ENCODE measurements around the gene ZMAT5. TPM values are rescaled to one million over a fixed set of nuclear protein-coding genes. Genes with fewer than 3 reads are reported as not detected.

Gene ZMAT5
- total and polyA plus RNA-seq, 12 donors, result 15.1 to 46.7 (median 21.0) TPM

DNA sequence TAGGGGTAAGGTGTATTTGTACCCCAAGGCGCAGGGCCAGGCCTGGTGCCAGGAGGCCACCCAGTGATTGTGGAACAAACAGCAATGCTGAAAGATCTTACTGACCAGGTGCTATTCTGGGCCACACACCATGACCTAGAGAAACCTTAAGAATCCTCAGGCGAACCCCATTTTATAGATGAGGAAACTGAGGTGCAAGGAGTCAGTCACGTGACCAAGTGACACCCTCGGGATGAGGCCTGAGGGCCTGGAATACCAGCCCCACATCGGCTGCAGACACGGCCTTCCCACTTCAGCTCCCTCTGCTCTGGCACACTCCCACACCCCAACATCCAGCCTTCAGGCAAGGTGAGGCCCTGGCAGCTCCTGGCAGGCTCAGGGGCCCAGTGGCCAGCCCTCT is 33.9 kb downstream of the ZMAT5 start:
- H3K27ac ChIP-seq, result no peak overlapping the region
- no peak for ATAC-seq
- TF ChIP-seq, protein P1, sequence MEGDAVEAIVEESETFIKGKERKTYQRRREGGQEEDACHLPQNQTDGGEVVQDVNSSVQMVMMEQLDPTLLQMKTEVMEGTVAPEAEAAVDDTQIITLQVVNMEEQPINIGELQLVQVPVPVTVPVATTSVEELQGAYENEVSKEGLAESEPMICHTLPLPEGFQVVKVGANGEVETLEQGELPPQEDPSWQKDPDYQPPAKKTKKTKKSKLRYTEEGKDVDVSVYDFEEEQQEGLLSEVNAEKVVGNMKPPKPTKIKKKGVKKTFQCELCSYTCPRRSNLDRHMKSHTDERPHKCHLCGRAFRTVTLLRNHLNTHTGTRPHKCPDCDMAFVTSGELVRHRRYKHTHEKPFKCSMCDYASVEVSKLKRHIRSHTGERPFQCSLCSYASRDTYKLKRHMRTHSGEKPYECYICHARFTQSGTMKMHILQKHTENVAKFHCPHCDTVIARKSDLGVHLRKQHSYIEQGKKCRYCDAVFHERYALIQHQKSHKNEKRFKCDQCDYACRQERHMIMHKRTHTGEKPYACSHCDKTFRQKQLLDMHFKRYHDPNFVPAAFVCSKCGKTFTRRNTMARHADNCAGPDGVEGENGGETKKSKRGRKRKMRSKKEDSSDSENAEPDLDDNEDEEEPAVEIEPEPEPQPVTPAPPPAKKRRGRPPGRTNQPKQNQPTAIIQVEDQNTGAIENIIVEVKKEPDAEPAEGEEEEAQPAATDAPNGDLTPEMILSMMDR (IDR thresholded peaks at IDR 0.05), result no peak
- no peak overlapping the region for H3K4me3 ChIP-seq
- H3K9me3 ChIP-seq, result no peaks in the 10 kb centered on the region
- peaks cover 0 to 6% (median 0%) of the 10 kb centered on the region in 9 donors for H3K4me1 ChIP-seq
- H3K27me3 ChIP-seq, result no peaks in the 10 kb centered on the region
- H3K36me3 ChIP-seq, result peaks cover 0 to 68% (median 0%) of the 10 kb centered on the region in 9 donors
- no peak for DNase-seq
- 89 to 90% methylated on average over 6 of the region's 6 CpGs for WGBS, 2 donors
- intact Hi-C loops (cut with DNase I), result no loop called here

DNA sequence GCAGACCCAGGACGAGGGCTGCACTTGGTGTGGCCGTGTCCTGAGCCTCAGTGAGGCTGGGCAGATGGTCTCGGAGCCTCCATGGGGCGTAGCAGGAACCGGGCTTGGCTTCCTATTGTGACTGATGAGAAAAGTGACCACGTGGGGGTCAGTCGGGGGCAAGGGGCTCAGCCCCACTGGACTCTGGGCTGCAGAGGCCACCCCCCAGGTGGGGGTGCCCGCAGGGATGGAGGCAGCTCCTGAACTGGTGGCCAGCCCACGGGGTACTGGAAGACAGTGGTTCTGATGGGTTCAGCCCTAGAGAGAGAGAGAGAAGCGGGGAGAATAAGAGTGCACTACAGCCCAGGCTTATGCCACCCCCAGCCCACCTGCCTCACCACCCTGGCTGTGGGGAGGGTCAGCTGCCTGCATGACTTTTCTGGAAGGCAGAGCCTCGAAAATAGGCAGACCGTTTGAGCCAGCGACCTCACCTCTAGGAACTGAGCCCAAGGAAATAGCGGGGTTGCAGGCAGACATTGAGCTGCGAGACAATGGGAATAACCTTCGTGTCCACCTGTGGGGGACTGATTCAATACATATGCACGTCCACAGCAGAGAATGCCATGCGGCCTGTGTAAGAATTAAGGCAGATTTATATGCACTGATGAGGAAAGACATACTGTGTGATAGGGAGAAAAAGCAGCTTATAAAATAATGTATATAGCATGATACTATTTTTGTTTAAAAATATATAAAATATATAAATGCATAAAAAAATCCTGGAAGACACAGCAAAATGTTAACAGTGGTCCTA is 35.6 kb downstream of the ZMAT5 start:
- WGBS, 2 donors, result 83 to 84% methylated on average over 18 of the region's 18 CpGs
- H3K36me3 ChIP-seq, result peaks cover 0 to 59% (median 0%) of the 10 kb centered on the region in 9 donors
- intact Hi-C loops (cut with DNase I), result no loop called here
- H3K4me3 ChIP-seq, result no peak overlapping the region
- TF ChIP-seq, protein P1 (IDR thresholded peaks at IDR 0.05), result no peak
- H3K9me3 ChIP-seq, result no peaks in the 10 kb centered on the region
- peaks cover 0 to 6% (median 0%) of the 10 kb centered on the region in 9 donors for H3K4me1 ChIP-seq
- no peak overlapping the region for H3K27ac ChIP-seq
- DNase-seq, result no peak
- no peak for ATAC-seq
- no peaks in the 10 kb centered on the region for H3K27me3 ChIP-seq

DNA sequence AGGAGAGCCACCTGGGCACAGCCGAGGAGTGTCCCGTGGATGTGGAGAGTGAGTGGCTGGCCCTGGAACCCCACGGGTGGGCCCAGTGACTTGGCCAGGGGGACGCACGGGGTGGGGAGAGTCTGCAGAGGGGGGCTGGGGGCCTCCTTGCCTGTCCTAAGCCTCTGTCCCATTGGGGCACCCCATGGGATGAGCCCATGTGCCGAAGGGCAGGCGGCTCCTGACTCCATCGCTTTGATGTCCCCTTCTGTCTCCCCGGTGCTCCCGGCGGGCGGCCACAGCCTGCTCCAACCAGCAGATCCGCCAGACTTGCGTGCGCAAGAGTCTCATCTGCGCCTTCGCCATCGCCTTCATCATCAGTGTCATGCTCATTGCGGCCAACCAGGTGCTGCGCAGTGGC is 37.6 kb downstream of the ZMAT5 start:
- Histone ChIP-seq H3K4me3 (no peak overlapping the region), H3K36me3 (peaks cover 0 to 39% (median 0%) of the 10 kb centered on the region in 9 donors), H3K9me3 (no peaks in the 10 kb centered on the region), H3K27me3 (peaks cover 0 to 20% (median 0%) of the 10 kb centered on the region in 7 donors), H3K4me1 (peaks cover 0 to 5% (median 0%) of the 10 kb centered on the region in 9 donors), H3K27ac (no peak overlapping the region)
- WGBS, 2 donors, result 89 to 93% methylated on average over 20 of the region's 20 CpGs
- no peak for ATAC-seq
- TF ChIP-seq, protein P1 (IDR thresholded peaks at IDR 0.05), result no peak
- intact Hi-C loops (cut with DNase I), result loop anchor here in 1 of 10 donors (5.0 kb wide), 1 partner anchor 278 kb away; no protein-coding TSS in a partner anchor
- DNase-seq, result no peak

DNA sequence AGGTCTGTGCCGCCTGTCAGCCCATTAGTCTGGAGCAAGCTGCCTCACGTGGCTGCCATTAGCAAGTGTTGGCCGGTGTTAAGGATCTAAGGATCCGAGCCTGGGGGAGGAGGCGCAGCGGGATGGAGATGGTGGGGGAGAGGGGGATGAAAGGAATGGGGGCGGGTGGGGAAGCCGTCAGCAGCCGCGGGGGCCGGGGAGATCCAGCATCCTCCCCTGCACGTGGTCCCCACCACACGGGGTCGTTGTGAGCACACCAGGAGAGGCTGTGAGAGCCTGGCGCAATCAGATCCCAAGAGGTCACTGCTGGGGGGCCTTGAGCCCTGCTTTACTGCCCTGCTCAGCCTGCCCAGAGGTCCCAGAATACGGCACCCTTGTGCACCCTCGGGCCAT is 39.7 kb downstream of the ZMAT5 start:
- DNase-seq, result peak in 1 of 2 donors; percentile 47
- 7 to 8% methylated on average over 17 of the region's 17 CpGs for WGBS, 2 donors
- peaks cover 0 to 40% (median 14%) of the 10 kb centered on the region in 7 donors for H3K27me3 ChIP-seq
- H3K36me3 ChIP-seq, result peaks cover 0 to 22% (median 0%) of the 10 kb centered on the region in 9 donors
- no peak overlapping the region for H3K27ac ChIP-seq
- no peak overlapping the region for H3K4me3 ChIP-seq
- TF ChIP-seq, protein P1 (IDR thresholded peaks at IDR 0.05), result peak in 8 of 9 donors; percentile 14 to 59 (median 48)
- intact Hi-C loops (cut with DNase I), result loop anchor here in 1 of 10 donors (5.0 kb wide), 1 partner anchor 280 kb away; no protein-coding TSS in a partner anchor
- no peaks in the 10 kb centered on the region for H3K4me1 ChIP-seq
- ATAC-seq, result peak in 6 of 8 donors; percentile 37 to 45 (median 40)
- H3K9me3 ChIP-seq, result no peaks in the 10 kb centered on the region
